ENCODE measurements around the gene TMEM168.

The TMEM168 gene

DNA sequence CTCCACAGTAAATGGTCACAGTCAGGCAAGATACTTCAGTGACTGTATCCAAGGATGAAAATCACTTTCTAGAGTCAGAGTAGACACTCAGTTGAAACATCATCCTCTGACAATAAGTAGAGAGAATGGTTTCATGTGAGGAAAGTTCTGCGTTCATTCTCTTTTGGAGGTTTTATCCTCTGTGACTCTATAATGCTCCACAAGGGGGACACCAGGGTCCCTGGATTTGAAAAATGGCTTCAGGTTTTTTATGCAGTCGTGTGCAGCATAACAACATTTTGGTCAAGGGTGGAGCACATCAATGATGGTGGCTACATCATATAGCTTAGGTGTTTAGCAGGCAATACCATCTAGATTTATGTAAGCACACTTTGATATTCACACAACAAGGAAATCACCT lies 40.4 kb downstream of the TMEM168 start:
- no peak for DNase-seq (ENCODE audit: low read depth)
- H3K4me3 ChIP-seq (ENCODE audit: control insufficient read depth, low read depth, low read length) = no peak overlapping the region
- TF ChIP-seq, protein P1, sequence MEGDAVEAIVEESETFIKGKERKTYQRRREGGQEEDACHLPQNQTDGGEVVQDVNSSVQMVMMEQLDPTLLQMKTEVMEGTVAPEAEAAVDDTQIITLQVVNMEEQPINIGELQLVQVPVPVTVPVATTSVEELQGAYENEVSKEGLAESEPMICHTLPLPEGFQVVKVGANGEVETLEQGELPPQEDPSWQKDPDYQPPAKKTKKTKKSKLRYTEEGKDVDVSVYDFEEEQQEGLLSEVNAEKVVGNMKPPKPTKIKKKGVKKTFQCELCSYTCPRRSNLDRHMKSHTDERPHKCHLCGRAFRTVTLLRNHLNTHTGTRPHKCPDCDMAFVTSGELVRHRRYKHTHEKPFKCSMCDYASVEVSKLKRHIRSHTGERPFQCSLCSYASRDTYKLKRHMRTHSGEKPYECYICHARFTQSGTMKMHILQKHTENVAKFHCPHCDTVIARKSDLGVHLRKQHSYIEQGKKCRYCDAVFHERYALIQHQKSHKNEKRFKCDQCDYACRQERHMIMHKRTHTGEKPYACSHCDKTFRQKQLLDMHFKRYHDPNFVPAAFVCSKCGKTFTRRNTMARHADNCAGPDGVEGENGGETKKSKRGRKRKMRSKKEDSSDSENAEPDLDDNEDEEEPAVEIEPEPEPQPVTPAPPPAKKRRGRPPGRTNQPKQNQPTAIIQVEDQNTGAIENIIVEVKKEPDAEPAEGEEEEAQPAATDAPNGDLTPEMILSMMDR (IDR thresholded peaks at IDR 0.05; ENCODE audit: control insufficient read depth, insufficient read depth, low read depth, low read length, missing control alignments) = no peak

DNA sequence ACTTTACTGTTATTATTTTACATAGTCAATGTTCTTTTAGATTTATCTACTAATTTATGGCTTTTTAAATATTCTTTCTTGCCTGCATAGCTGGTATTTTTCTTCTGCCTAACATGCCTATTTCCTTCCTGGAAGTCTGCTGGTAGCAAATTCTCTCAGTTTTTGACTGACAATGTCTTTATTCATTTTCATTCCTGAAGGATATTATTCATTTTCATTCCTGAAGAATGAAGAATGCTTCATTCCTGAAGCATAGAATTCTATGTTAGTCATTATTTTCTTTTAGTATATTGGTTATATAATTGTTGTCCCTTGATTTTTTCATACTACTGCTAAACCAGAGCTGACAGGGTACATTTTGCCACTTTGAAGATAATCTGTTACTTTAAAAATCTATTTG lies 41.8 kb downstream of the TMEM168 start:
- no peak for DNase-seq (ENCODE audit: low read depth)
- TF ChIP-seq, protein P1 (IDR thresholded peaks at IDR 0.05; ENCODE audit: control insufficient read depth, insufficient read depth, low read depth, low read length, missing control alignments) = no peak
- no peak overlapping the region for H3K4me3 ChIP-seq (ENCODE audit: control insufficient read depth, low read depth, low read length)

DNA sequence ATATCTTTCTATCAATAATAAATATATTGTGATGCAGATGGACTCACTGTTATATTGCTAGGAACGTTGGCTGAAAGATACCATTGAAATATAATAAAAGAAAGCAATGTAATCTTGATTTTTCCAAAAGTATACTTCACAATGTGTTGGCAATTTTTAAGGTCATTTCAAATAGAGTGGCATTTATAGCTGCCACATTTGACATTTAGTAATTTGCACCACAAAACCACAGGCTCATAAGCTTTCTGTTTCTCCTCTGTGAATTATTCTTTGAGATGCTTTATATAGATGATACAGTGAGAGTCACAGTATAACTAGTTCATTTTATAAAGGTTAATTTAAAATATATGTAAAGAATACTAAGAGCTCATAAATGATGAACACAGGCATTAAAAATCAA lies 44.6 kb downstream of the TMEM168 start:
- no peak for DNase-seq (ENCODE audit: low read depth)
- TF ChIP-seq, protein P1 (IDR thresholded peaks at IDR 0.05; ENCODE audit: control insufficient read depth, insufficient read depth, low read depth, low read length, missing control alignments) = no peak
- H3K4me3 ChIP-seq (ENCODE audit: control insufficient read depth, low read depth, low read length) = no peak overlapping the region

DNA sequence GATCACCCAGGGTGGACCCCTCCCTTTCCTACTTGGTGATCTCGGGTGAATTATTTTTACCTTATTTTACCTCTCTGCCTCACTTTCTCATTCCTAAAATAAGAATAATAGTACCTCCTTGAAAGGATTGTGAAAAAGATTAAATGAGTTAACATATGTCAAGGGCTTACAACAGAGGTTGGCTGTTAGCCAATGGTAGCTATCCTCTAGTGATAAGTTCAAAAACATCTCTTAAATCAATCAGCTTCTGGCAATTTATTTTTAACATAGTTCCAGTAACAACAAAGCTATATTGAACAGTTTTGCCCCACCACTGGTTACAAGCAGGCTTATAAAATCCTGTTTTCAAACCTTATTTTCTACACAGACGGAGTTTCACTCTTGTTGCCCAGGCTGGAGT lies 45.4 kb downstream of the TMEM168 start:
- TF ChIP-seq, protein P1 (IDR thresholded peaks at IDR 0.05; ENCODE audit: control insufficient read depth, insufficient read depth, low read depth, low read length, missing control alignments) = no peak
- no peak overlapping the region for H3K4me3 ChIP-seq (ENCODE audit: control insufficient read depth, low read depth, low read length)
- no peak for DNase-seq (ENCODE audit: low read depth)

DNA sequence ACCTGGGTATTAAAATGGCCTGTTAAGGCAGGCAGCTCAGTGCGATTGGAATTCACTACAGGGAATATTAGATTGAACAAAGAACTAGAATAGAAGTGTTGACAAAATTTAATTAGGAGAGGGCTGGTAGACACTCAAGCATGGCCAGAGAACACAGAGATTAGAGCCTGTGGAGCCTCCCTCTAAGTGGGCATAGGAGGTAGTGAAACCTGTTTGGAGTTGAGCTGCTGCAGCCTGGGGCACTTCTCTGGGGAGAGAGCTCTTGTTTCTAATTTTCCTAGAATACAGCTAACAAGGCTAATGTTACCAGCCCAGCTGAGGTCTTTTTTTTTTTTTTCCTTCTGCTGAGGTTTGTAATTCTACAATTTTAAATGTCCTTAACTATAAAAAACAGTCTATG lies 46.4 kb downstream of the TMEM168 start:
- H3K4me3 ChIP-seq (ENCODE audit: control insufficient read depth, low read depth, low read length) = no peak overlapping the region
- TF ChIP-seq, protein P1 (IDR thresholded peaks at IDR 0.05; ENCODE audit: control insufficient read depth, insufficient read depth, low read depth, low read length, missing control alignments) = no peak
- no peak for DNase-seq (ENCODE audit: low read depth)

DNA sequence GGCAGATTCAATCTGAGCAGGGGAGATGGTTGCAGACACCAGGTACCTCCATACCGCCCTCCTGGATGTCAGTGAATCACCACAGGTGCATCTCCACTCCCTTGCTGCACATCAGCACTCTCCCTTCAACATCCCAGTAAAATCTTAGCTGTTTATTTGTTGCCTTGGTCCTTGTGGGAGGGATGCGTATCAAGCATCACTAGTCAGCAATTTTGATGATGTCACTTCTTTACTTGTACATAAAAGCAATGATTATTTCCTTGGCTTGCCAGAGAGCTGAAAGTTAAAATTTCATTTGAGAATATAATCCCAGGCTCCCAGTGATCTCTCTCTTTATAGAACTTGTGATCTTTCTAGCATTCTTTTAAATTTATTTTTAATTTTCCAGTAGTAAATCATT lies 49.5 kb downstream of the TMEM168 start:
- TF ChIP-seq, protein P1 (IDR thresholded peaks at IDR 0.05; ENCODE audit: control insufficient read depth, insufficient read depth, low read depth, low read length, missing control alignments) = no peak
- DNase-seq (ENCODE audit: low read depth) = no peak
- no peak overlapping the region for H3K4me3 ChIP-seq (ENCODE audit: control insufficient read depth, low read depth, low read length)
